Esophagus squamous epithelium (tissue), 4 donors: ENCODE results near the gene EPHA6.

Experiments
- CTCF ChIP-seq, 6 experiments: fragments of 450-650 bp in 4 of 6; fragments of 200-600 bp in 2 of 6; sonication (generic) in 2 of 6; IDR thresholded peaks; one replicate each; pipeline ENCODE4 v1.5.1; 2016 to 2019; ENCODE audit warnings: antibody characterized with exemption in 6 of 6, mild to moderate bottlenecking in 4 of 6, moderate library complexity in 4 of 6
- POLR2A ChIP-seq, 4 donors: fragments of 450-650 bp; IDR thresholded peaks; one replicate each; pipeline ENCODE4 v1.6.1; 2017; ENCODE audit warnings: antibody characterized with exemption in 4 of 4, mild to moderate bottlenecking in 4 of 4, moderate library complexity in 3 of 4

GRCh38 chr3:97245201-97245910, 431.0 kb downstream of the EPHA6 start:
- TF ChIP-seq CTCF (IDR thresholded peaks at IDR 0.05) (no peak), POLR2A (IDR thresholded peaks at IDR 0.05) (no peak)
